ENCODE measurements around the gene REG1B.

REG1B gene, protein sequence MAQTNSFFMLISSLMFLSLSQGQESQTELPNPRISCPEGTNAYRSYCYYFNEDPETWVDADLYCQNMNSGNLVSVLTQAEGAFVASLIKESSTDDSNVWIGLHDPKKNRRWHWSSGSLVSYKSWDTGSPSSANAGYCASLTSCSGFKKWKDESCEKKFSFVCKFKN

DNA sequence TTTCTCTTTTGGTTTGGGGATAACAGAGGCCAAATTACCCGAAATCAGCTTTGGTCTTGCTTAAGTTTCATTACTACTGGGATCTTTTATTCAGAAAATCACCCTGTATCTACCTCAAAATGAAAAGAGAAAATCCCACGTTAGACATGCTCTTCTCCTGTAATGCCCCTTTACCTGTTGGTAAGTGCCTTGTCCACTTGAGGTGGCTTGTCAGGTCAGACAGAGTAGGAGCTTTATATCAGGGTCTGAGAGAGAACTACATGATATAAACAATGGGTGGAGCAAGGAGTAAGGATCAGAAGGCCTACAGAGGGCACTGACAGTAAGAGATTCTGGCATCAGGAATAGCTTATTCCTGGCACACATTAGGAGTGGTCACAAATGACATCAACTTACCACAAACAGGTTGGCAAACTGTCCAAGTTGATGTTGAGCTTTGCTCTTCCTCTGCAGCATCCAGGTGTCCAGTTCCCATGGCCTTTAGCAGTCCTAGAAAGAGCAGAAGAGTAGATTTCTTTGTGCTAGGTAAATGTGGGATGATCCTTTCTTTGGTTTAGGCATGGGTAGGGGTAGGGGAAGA is at the start of gene REG1B:
TSS of gene REG1B (minus strand) at position 209 of the 580 bp plus-strand sequence. CDS start 381 bp downstream, outside the sequence.
- no peak for DNase-seq

DNA sequence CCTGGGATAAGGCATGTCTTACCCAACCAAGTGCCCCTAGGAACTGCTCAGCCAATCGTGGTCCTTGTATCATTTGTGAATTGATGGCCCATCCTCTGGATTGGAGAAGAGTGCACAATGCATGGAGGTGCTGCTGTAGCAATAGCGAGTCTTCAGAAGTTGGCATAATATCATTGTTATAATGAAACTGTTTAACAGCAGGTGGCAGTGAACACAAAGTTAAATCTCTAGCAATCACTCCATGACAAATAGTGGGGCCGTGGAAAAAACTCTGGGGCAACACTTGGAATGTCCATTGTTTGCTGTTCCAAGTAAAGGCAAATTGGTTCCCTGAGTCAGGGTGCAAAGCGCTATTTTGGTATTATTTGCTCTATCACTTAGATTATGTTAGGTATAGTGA is 43.9 kb upstream of the REG1B start:
- DNase-seq = no peak

DNA sequence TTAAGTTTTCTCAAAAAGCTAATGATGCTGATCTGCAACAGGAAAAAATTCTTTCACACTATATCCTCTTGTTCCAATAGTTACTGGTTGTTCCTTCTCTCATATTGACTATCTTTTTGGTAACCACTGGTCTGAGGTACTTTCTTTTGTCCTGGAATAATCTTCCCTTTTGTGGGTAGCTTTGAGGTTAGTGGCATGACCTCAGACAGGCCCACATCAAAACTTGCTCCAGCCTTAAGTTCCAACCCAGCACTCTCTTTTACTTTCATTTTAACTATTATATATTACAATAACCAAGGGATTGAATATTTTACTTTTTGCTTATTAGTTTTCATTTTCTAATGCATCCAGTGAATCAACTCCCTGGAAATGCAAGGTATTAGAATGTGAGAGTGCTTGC is 42.0 kb upstream of the REG1B start:
- no peak for DNase-seq

DNA sequence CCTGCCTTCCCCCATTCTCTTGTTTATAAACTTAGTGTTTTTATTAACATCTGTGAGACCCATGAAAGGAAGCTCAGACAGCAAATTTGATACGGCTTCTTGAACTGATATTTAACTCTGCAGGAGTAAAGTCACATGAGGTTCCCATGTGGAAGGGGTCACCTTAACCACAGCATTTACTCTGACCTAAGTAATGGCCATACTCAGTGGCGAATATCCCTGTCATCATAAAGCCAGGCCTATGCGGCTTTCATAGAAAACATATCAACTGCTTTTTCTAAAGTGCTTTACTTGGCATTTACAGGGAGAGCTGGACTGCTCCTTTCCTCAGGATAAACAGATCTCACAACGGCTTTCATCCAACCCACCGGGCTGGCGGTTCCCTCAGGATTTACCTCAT is 41.5 kb upstream of the REG1B start:
- DNase-seq = no peak

DNA sequence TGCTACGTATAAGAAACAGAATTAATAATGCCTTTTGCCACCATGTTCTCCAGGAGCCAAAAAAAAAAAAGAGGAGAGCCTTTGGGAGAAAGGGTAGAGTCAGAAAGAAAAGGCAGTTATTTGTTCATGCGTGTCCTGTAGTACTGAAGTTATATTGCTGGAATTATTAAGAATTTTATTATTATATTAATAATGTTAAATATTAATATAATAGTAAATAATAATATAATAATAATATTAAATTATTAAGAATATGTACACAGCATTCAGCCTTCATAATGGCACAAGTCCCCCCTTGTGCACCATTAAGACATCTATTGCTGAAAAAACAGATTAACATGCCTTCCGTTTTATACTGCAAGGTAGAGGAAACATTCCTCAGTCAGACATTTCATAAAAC is 40.6 kb upstream of the REG1B start:
- no peak for DNase-seq

DNA sequence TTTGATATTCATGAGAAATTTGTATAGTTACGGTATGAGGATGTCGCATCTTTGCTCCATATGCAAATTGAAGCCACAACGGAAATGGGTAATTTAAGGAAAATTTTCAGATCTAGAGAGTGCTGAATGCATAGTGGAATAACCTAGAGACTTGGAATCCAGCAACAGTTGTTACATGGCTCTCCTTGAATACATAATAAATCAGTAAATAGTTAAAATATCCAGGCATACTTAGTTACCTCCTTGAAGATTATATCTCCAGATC is 37.9 kb upstream of the REG1B start:
- DNase-seq = no peak

DNA sequence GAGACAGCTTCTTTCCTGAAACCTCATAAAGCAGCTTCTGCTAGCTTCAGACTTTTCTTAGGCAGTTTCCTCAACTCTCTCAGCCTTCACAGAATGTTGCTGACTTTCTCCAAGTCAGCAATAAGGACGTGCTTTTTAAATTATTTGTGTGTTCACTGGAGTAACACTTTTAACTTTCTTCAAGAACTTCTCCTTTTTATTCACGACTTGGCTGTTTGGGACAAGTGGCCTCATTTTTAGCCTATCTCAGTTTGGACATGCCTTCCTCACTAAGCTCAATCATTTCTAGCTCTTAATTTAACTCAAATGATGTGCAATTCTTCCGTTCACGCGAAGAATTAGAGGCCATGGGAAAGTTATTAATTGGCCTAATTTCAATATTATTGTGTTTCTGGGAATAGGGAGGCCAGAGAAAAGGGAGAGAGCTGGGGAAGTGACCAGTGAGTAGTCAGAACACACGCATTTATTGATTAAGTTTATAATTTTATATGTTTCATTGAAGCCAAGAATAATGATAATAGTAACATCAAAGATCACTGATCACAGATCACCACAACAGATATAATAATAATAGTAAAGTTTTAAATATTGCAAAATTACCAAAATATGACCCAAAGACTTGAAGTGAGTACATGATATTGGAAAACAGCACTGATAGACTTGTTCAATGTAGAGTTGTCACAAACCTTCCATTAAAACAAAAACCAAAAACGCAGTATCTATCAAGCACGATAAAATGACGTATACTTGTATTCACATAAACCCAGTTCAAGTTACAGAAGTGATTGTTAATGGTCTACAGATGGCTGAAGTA is 37.3 kb upstream of the REG1B start:
- DNase-seq = no peak

DNA sequence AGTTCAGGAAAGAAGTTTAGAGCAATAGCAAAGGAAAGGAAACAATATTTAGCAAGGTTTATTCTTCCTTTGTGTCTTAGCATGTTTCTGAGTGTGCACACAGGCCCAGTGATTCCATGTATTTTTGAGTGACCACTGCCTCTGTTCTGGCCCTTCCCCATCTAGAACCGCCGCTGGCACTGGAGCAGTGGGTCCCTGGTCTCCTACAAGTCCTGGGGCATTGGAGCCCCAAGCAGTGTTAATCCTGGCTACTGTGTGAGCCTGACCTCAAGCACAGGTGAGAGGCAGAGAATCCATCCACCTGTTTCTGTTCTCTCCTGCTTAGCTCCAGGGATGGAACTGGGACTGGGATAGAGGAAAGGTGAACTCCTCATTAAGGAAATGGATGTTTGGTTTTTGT is 34.9 kb upstream of the REG1B start:
- DNase-seq = no peak

DNA sequence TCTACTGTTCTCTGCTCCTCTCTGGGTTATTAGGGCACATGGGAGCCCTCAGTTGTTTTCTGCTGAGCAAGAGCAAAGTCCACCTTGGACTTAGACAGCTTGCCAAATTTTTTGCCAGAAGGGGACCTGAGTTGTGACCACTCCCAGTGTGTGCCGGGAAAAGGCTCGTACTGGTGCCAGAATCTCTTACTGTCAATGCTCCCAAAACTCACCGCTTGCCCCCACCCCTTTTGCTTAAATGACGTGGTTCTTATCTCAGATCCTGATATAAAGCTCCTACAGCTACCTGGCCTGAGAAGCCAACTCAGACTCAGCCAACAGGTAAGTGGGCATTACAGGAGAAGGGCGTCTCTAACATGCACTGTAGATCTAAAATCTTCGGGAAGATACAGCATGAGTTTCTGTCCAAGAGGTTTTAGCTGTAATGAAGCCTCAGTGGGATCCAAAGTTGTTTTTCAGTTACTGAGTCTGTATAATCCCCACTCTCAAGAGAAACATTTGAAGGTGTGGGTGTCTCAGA is 32.5 kb upstream of the REG1B start, which contains the start of gene REG1A:
TSS of gene REG1A (plus strand) at position 295 of the 520 bp plus-strand sequence. CDS start 374 bp downstream, outside the sequence.
- no peak for DNase-seq

DNA sequence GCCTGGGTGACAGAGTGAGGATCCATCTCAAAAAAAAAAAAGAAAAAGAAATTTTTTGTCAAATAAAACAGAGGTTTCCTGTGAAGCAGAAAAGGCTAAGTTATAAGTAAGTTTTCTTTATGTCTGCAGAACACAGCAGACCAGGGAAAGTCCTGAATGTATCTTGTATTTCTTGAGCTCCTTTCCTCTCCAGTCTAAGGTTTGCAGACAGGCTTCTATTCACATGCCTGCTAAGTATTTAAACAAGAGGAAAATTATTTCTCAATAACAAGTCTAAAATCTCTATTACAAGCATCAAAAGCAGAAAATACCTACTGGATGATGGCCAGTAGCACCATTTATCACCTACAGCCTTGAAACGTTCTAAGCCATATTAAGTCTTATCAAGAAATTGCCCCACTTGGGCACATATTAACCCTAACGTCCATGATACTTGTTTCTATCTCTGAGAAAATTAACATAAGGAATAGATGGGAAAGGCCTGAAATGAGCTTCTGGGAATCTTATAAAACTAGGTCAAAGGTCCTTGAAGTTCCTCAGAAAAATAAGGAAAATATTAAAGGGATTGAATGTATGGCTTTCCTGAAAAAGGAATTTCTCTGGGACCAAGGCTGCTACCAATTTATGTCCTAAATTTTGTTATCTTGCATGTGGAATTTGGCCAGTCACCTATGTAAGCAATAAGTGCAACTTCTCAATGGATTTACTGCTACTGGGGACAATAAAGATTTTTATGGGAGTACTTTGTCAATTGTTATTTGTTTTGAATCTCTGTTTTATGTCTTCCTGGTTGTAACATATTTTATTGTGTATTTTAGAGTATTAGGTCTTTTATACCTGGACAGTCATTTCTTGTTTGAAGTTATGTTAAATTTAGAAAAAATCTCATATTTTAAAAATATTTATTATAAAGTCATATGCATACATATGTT is 29.5 kb upstream of the REG1B start:
- no peak for DNase-seq

DNA sequence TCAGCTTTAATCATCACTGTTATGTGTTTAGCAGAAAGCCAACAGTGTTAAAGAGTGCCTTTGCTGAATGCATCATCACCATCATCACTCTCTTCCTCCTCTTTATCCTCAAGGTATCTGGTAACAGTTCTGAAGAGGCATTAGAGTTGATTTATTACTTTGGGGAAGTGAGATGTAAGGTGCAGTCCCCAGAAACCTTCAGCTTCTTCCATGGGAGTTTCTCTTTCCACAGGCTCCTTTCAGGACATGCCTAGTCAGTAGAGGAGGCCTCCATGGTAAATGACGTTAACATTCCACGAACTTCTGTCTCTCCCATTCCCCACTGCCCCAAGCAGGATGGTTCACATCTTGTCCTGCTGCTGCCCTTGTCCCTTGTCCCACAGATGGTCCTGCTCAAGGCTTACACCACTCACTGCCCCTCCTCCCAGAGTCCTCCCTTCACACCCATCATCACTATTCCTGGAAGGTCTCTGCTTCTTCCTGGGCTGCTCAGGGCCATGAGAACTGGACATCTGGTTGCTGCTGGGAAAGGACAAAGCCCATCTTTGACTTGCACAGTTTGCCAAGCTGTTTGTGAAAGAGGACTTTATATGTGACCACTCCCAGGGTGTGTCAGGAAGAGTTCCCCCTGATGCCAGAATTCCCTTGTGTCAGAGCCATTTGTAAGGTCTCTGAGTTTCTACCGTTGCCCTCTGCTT is 27.2 kb upstream of the REG1B start:
- DNase-seq = no peak

DNA sequence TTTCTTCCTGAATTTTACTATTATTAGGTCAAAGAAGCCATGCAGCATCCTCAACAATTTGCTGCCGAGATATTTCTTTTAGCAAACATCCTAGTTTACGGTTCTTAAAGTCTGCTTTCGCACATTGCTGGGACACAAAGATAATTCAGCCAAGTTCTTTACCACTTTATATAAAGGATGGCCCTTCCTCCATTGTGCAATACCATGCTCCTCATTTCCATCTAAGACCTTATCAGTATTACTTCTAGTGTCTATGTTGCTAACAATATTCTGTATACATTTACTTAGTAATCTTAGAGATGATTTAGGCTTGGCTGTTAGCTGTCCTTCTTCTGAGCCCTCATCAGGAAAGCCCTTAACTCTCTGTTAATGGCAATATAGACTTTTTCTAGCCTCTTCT is 24.5 kb upstream of the REG1B start:
- no peak for DNase-seq

DNA sequence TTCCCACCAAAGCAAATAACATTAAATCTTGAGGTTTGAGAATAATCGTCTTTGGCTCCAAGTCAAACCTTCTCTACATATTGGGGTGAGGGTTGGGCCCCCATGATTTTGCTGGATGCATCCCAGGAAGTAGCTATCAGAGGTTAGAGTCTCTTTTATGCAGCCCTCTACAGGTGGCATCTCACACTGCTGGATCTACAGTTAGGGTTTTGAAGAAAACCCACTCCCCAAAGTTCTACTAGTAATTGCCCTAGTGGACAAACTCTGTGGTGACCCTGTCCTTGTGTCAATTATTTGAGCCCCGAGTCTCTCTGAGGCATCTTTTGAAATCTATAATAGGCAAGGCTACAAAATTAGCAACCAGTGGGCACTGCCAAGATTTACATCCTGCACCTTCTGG is 17.5 kb upstream of the REG1B start:
- DNase-seq = no peak

DNA sequence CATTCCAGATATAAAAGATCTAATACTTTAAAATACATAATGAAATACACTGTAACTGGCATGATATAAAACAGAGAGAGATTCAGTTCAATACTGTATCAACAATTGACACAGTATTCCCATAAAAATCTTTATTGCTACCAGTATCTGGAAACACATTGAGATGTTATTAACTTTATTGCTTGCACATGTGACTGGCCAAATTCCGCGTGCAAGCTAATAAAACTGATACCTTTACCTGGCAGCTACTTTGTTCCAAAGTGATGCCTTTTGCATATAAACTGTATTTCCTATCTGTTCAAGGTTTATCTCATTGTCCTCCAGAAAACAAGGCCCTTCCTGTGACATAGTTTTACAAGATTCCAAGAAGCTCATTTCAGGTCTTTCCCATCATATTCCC is 15.4 kb upstream of the REG1B start:
- no peak for DNase-seq

DNA sequence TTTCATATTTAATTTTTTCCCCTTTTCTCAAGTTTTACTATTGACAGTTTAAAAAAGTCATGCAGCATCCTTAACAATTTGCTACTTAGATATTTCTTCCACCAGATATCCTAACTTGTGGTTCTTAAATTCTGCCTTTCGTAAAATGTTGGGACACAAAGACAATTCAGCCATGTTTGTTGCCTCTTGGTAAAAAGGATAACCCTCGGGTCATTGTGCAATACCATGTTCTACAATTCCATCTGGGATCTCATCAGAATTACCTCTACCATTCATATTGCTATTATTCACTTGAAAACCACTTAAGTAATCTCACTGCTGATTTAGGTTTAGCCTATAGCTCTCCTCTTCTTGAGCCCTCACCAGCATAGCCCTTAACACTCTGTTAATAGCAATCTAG is 13.2 kb upstream of the REG1B start:
- no peak for DNase-seq

DNA sequence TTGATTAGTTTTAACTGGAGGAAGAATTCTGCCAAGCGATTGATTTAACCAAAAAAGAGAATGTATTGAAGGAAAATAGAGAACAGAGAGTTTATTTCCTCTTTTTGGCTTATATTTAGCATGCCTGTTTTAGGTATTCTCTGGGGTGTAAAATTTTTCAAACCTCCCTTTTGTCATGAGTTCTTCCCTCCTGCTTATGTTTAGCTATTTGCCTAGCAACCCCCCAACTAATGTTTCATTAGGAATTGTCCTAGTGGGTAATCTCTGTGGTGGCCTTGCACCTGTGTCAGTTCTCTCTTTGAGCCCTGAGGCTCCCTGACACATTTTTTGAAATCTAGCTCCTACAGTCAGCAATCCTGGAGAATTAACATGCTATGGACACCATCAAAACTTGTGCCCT is 12.5 kb upstream of the REG1B start:
- no peak for DNase-seq

DNA sequence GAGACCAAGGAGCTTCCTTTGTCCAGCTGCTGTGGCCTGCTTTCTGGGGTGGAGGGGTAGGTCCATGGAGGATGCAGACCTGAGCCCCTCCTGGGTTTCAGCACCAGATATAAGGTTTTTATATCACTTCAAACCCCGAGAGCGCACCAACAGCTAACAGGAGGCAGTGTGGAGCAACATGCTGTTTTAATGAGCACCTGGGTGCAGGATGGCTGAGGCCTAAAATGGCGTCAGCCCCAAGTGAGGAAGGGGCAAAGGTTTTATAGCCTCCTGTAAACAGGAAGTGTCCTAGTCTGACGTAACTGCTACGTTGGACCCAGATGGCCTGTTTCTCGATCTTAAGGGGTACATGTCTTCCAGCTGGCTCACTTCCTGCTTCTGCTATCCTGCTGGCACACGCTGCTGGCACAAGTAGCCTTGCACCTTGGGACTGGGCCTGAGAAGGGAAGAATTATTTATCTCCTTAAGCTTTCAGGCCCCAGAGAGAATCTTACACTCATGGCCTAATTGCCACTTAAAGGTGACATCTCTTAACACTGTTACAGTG is 11.4 kb upstream of the REG1B start:
- no peak for DNase-seq

DNA sequence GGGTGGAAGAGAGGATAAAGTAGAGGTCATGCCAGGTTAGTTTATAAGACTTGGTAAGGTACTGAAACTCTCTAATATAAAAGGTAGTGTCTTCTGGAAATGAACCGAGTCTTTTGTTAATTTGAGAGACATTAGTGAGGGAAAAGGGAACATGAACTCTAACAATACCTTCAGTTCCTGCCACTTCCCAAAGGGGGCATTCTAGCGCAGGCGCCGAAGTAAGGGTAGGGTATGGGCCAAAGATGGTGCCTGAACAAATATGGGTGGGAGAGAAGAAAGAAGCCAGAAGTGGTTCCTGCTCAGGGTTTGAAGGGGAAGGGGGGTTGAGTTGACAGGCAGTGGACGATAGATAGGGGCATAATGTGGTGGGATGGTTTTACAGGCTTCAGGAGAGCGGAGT is 10.1 kb upstream of the REG1B start:
- DNase-seq = no peak

DNA sequence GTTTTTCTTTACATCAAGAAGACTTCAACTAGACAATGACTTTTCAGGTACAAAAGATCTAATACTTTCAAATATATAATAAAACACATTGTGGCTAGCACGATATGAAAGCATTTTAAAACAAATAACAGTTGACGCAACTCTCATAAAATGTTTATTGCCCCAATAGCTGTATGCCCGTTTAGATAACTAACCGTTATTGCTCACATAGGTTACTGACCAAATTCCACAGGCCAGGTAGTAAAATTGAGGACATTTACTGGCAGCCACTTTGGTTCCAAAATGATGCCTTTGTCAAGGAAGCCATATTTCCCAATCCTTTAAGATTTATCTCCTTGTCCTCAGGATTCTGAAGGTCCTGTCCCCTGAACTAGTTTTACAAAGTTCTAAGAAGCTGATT is 2.9 kb upstream of the REG1B start:
- no peak for DNase-seq

DNA sequence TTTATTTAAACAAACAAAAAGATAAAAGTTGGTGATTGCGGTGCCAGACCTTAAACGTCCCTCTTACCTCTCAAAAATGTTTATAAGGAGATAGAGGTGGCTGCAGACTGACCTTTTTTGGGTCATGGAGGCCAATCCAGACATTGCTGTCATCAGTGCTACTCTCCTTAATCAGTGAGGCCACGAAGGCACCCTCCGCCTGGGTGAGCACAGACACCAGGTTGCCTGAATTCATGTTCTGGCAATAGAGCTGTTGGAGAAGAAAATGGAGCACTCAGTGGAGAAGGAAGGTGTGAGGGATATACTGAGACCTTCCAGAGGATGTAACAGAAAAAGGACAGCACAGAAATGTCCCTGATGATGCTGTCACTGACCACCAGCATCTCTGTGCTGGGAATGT is 1.5 kb downstream of the REG1B start:
- DNase-seq = no peak

DNA sequence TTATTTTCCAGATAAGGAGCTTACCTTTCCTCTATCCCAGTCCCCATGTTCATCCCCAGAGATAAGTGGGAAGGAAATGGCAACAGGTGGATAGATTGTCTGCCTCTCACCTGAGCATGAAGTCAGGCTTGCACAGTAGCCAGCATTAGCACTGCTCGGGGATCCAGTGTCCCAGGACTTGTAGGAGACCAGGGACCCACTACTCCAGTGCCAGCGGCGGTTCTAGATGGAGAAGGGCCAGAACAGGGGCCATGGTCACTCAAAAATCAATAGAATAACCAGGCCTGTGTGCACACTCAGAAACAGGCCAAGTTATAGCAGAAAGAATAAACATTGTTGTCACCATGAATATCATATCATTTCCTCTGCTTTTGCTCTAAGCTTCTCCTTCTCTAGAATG is 2.4 kb downstream of the REG1B start:
- DNase-seq = no peak

DNA sequence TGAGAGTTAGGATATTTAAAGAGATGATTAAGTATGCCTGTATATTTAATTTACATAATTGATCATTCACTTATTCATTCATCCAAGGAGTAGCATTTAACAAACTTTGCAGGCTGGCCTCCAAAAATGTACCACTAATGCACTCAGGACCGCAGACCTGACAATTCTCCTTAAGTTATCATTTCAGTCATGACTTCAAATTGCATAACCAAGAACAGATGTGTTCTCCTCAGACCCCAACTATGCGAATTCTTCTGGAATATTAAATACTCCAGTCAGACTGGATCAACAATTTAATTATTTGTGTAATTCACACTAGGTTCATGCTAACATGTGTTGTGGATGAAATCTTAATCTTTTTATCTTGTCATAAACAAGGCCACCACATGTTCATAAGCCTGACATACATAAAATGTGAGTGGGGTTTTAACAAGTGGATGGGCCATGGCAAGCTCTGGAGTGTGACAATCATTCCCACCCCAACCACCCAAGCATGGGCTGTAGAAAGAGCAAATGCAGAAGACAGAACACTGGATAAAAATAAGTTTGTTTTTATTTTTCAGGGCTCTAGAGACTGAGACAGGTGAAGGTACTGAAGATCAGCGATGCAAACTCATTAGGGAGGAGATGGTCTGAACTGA is 3.2 kb downstream of the REG1B start:
- no peak for DNase-seq
